HepG2 (cell line): ENCODE data around the gene ATP13A2. TPM values are rescaled to one million over a fixed set of nuclear protein-coding genes. Genes with fewer than 3 reads are reported as not detected.

Experiments used
- ATAC-seq: fragments of 200-7000 bp; cut with Tn5 transposase; 3 replicates; pipeline ENCODE4 v1.9.1; 2020; ENCODE audit warnings: mild to moderate bottlenecking, moderate library complexity
- BruUV-seq: library from RNA; stranded (reverse); fragments of 400-500 nt; replicated peaks from 2 replicates; lab custom pipeline; 2021; lab: Mats Ljungman, UMichigan
- CTCF ChIA-PET: fragments of 300-600 bp; formaldehyde crosslinking; extraction: SDS; loops from one replicate; lab custom pipeline; 2021; ENCODE audit warnings: low total read pairs, inconsistent platforms, low intra/inter-chr PET ratio; lab: Yijun Ruan, JAX
- POLR2A ChIA-PET: fragments of 350-600 bp; sonication (Branson Sonifier 250); formaldehyde crosslinking; loops from one replicate; lab custom pipeline; 2020; ENCODE audit warnings: antibody characterized with exemption, inconsistent platforms; lab: Yijun Ruan, JAX
- DNase-seq: peaks from one replicate; pipeline ENCODE4 v3.0.0-alpha.2; 2015; ENCODE audit warnings: low spot score
- FAIRE-seq: peaks from 3 replicates; lab custom pipeline; 2011; peaks lifted over from hg19 to GRCh38; lab: Jason Lieb, UNC
- H2AFZ ChIP-seq: one replicate; pipeline ENCODE4 v1.6.1; 2011; ENCODE audit warnings: low read length, inconsistent platforms
- H3K27ac ChIP-seq: fragments of 300-600 bp; 3 replicates; pipeline ENCODE4 v1.8.0; 2011; ENCODE audit warnings: mixed run types, mild to moderate bottlenecking, mixed read lengths, low read length, inconsistent platforms; ENCODE audit not compliant: insufficient read depth; ENCODE audit errors: extremely low read length
- H3K27me3 ChIP-seq, 2 experiments: fragments of 200-600 bp in 1 of 2; 2 replicates in 1 of 2; 3 replicates in 1 of 2; pipeline versions ENCODE4 v1.6.0 to v1.8.0; 2011; ENCODE audit warnings: low read length in 2 of 2, mild to moderate bottlenecking in 2 of 2, moderate library complexity in 2 of 2, inconsistent platforms in 1 of 2; ENCODE audit not compliant: insufficient read depth in 2 of 2, control insufficient read depth in 1 of 2
- H3K36me3 ChIP-seq, 2 experiments: fragments of 200-600 bp in 1 of 2; replicated peaks in 1 of 2; 2 replicates in 1 of 2; 3 replicates in 1 of 2; pipeline versions ENCODE4 v1.5.1 to v1.8.0; 2011; ENCODE audit warnings: low read length in 2 of 2, inconsistent platforms in 1 of 2; ENCODE audit not compliant: insufficient read depth in 2 of 2, control insufficient read depth in 1 of 2
- H3K4me1 ChIP-seq: 2 replicates; pipeline ENCODE4 v1.5.1; 2012; ENCODE audit warnings: low read length, inconsistent platforms; ENCODE audit not compliant: insufficient read depth
- H3K4me2 ChIP-seq: 2 replicates; pipeline ENCODE4 v1.6.0; 2011; ENCODE audit warnings: low read depth, low read length, inconsistent platforms
- H3K4me3 ChIP-seq, 3 experiments: fragments of 200-600 bp in 1 of 3; sonication (generic), shearing (Covaris generic) in 1 of 3; replicated peaks in 1 of 3; 2 replicates each; pipeline ENCODE4 v1.5.1; 2011 to 2016; ENCODE audit warnings: low read length in 3 of 3, inconsistent platforms in 2 of 3, low read depth in 2 of 3, mild to moderate bottlenecking in 2 of 3, control low read depth in 1 of 3, mixed read lengths in 1 of 3; ENCODE audit not compliant: insufficient read depth in 1 of 3
- H3K79me2 ChIP-seq: one replicate; pipeline ENCODE4 v1.6.1; 2011; ENCODE audit warnings: low read length, inconsistent platforms; ENCODE audit not compliant: insufficient read depth
- H3K9ac ChIP-seq: 2 replicates; pipeline ENCODE4 v1.6.0; 2011; ENCODE audit warnings: mild to moderate bottlenecking, low read depth, low read length, inconsistent platforms; ENCODE audit not compliant: insufficient read depth
- H3K9me3 ChIP-seq: 2 replicates; pipeline ENCODE4 v1.5.1; 2012; ENCODE audit warnings: mild to moderate bottlenecking, low read length
- H4K20me1 ChIP-seq: 2 replicates; pipeline ENCODE4 v1.6.0; 2011; ENCODE audit warnings: inconsistent platforms, mild to moderate bottlenecking, low read length, moderate library complexity; ENCODE audit not compliant: insufficient read depth
- ARID2 ChIP-seq: sonication (generic); formaldehyde crosslinking; IDR thresholded peaks from 2 replicates; pipeline ENCODE4 v1.8.1; 2022; ENCODE audit warnings: mild to moderate bottlenecking, missing genetic modification reagents, borderline replicate concordance
- FOXP1 ChIP-seq, 2 experiments: fragments of 450-650 bp in 1 of 2; IDR thresholded peaks; 2 replicates each; pipeline ENCODE4 v1.6.1; 2017 to 2018; ENCODE audit warnings: antibody characterized with exemption in 1 of 2
- GABPB1 ChIP-seq: IDR thresholded peaks from 2 replicates; pipeline ENCODE4 v1.6.1; 2016; ENCODE audit warnings: mild to moderate bottlenecking, missing genetic modification reagents, moderate library complexity, missing compliant biosample characterization
- NR2F1 ChIP-seq, 2 experiments: fragments of 450-650 bp in 1 of 2; formaldehyde crosslinking in 1 of 2; IDR thresholded peaks; 2 replicates each; pipeline versions ENCODE4 v1.5.0 to v1.6.1; 2016 to 2020; ENCODE audit warnings: mild to moderate bottlenecking in 1 of 2, missing compliant biosample characterization in 1 of 2, missing genetic modification reagents in 1 of 2, moderate library complexity in 1 of 2
- PCBP1 ChIP-seq: fragments of 200-400 bp; formaldehyde crosslinking; IDR thresholded peaks from 2 replicates; pipeline ENCODE4 v1.6.1; 2017; ENCODE audit warnings: mild to moderate bottlenecking, low read depth, low read length, borderline replicate concordance
- ZNF101 ChIP-seq: sonication (generic); formaldehyde crosslinking; IDR thresholded peaks from 2 replicates; pipeline ENCODE4 v1.4.0; 2020; ENCODE audit warnings: mild to moderate bottlenecking, low read depth, missing genetic modification reagents, borderline replicate concordance
- ZNF337 ChIP-seq: sonication (generic); formaldehyde crosslinking; IDR thresholded peaks from 2 replicates; pipeline ENCODE4 v1.5.1; 2020; ENCODE audit warnings: missing genetic modification reagents, low read depth, mild to moderate bottlenecking, borderline replicate concordance
- WGBS: methylation state at CpG from one replicate; pipeline ENCODE4 v1.1.6; 2017; ENCODE audit warnings: low lambda C conversion rate; 5-methylcytosine and 5-hydroxymethylcytosine counted together
- in situ Hi-C: cut with HindIII; loops from 2 replicates; pipeline ENCODE4 v1.10.0; 2017; ENCODE audit warnings: low pct_unique_long_range_greater_than_20kb; ENCODE audit not compliant: extremely low pct_ligation_motif_present
- intact Hi-C: fragments of 100-400 bp; cut with micrococcal nuclease; formaldehyde crosslinking; loops from one replicate; pipeline ENCODE4 v1.10.0; 2022; ENCODE audit not compliant: unreplicated experiment
- polyA plus RNA-seq, 8 experiments: library from polyadenylated mRNA; depleted of rRNA in 3 of 8; stranded (reverse) in 7 of 8; unstranded in 1 of 8; fragments of >200 nt; fragmentation: Illumina TruSeq in 4 of 8; extraction: Trizol in 4 of 8; gene quantifications; 2 replicates each; pipeline versions ENCODE4 v1.2.1 to v1.2.3, GENCODE V29; 2011 to 2016; ENCODE audit warnings: low read depth in 4 of 8, missing spikeins in 1 of 8, mixed read lengths in 1 of 8; ENCODE audit not compliant: insufficient read depth in 1 of 8
- total RNA-seq, 5 experiments: library from RNA; depleted of rRNA; stranded (reverse); fragments of >200 nt; fragmentation: Illumina TruSeq; extraction: Trizol; gene quantifications; 2 replicates each; pipeline ENCODE4 v1.2.3, GENCODE V29; 2016; ENCODE audit warnings: low read depth in 1 of 5
- TF ChIP-seq, protein P1 (sequence below): sonication (generic); formaldehyde crosslinking; IDR thresholded peaks from 2 replicates; pipeline ENCODE4 v1.5.0; 2020; ENCODE audit warnings: missing genetic modification reagents

ATP13A2 gene
- total and polyA plus RNA-seq, 2 of the 13 experiments (the other 11 are each of a cell fraction or from before 2014, with no cell fraction given) = 13.2 to 16.2 TPM

DNA sequence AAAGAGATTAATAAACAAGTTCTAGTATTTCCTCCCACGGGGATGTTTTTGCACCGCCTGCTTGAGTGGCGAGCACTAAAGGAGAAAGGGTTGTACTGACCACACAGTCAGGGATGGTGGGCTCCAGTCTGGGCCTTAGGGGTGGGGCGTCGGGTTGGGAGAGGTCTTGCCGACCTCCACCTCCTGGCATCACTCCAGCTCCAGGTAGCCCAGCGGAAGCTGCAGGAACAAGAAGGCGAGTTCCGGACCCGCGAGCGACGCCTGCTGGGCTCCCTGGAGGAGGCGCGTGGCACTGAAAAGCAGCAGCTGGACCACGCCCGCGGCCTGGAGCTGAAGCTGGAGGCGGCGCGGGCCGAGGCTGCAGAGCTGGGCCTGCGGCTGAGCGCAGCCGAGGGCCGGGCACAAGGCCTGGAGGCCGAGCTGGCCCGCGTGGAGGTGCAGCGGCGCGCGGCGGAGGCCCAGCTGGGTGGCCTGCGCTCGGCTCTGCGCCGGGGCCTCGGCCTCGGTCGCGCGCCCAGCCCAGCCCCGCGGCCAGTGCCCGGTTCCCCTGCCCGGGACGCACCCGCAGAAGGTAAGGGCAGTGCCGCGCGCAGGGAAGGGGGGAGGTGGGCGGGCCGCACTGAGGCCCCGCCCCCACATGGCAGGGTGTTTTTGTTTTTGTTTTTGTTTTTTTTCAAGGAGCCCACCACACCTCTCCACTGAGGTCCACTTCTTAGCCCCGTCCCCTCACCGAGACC is 51.0 kb downstream of the ATP13A2 start (continued):
- TF ChIP-seq, protein P1, sequence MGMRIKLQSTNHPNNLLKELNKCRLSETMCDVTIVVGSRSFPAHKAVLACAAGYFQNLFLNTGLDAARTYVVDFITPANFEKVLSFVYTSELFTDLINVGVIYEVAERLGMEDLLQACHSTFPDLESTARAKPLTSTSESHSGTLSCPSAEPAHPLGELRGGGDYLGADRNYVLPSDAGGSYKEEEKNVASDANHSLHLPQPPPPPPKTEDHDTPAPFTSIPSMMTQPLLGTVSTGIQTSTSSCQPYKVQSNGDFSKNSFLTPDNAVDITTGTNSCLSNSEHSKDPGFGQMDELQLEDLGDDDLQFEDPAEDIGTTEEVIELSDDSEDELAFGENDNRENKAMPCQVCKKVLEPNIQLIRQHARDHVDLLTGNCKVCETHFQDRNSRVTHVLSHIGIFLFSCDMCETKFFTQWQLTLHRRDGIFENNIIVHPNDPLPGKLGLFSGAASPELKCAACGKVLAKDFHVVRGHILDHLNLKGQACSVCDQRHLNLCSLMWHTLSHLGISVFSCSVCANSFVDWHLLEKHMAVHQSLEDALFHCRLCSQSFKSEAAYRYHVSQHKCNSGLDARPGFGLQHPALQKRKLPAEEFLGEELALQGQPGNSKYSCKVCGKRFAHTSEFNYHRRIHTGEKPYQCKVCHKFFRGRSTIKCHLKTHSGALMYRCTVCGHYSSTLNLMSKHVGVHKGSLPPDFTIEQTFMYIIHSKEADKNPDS (CRISPR knock-in tag) = no peak
- TF ChIP-seq ZNF101 (CRISPR knock-in tag) = no peak
- TF ChIP-seq FOXP1 (IDR thresholded peaks at IDR 0.05) = no peak
- TF ChIP-seq FOXP1 (CRISPR knock-in tag; IDR thresholded peaks at IDR 0.05) = no peak

DNA sequence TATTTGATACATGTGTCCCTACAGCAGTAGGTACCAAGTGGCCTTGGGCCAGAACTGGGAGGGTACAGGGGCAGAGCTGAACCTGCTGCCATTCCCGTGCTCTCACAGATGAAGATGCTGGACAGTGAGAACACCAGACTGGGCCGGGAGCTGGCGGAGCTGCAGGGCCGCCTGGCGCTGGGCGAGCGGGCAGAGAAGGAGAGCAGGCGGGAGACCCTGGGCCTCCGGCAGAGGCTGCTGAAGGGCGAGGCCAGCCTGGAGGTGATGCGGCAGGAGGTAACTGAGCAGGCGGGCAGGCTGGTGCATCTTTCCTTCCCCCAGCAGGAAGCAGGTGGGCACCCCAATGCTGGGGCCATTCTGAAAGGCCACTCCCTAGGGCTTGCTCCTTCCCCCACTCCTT is 53.3 kb downstream of the ATP13A2 start:
- Histone ChIP-seq H3K27me3 (peaks cover 0 to 1% of the 10 kb centered on the region in 2 experiments; a peak in 2 of 5 replicates), H3K4me3 (no peak overlapping the region), H3K4me1 (peaks cover 24% of the 10 kb centered on the region), H3K27ac (no peak overlapping the region), H3K9ac (no peak overlapping the region), H3K36me3 (no peaks in the 10 kb centered on the region), H3K9me3 (no peaks in the 10 kb centered on the region), H4K20me1 (no peaks in the 10 kb centered on the region), H3K4me2 (no peak overlapping the region), H3K79me2 (no peaks in the 10 kb centered on the region), H2AFZ (no peak overlapping the region)
- FAIRE-seq = no peak
- BruUV-seq = no TSS peak
- ATAC-seq = no peak
- TF ChIP-seq GABPB1 (CRISPR knock-in tag) = no peak
- TF ChIP-seq PCBP1 = no peak
- TF ChIP-seq ZNF337 (CRISPR knock-in tag) = no peak
- TF ChIP-seq ARID2 (CRISPR knock-in tag) = no peak
- no peak for TF ChIP-seq NR2F1 (CRISPR knock-in tag; IDR thresholded peaks at IDR 0.05)
- intact Hi-C loops (no loop called here), in situ Hi-C loops (loop anchor here (5.0 to 25.0 kb wide), 2 partner anchors 89 to 279 kb away; partner anchors contain the start of gene PADI3)
- 89% methylated on average over 9 of the region's 12 CpGs for WGBS
- ChIA-PET POLR2A (no interaction called here), CTCF (no interaction called here)
- no peak for DNase-seq
